ENCODE measurements around the gene SNCAIP. TPM values are rescaled to one million over a fixed set of nuclear protein-coding genes. Genes with fewer than 3 reads are reported as not detected.

The SNCAIP gene
- total and polyA plus RNA-seq, 2 experiments from 2014 or later = 6.1 to 11.9 TPM

DNA sequence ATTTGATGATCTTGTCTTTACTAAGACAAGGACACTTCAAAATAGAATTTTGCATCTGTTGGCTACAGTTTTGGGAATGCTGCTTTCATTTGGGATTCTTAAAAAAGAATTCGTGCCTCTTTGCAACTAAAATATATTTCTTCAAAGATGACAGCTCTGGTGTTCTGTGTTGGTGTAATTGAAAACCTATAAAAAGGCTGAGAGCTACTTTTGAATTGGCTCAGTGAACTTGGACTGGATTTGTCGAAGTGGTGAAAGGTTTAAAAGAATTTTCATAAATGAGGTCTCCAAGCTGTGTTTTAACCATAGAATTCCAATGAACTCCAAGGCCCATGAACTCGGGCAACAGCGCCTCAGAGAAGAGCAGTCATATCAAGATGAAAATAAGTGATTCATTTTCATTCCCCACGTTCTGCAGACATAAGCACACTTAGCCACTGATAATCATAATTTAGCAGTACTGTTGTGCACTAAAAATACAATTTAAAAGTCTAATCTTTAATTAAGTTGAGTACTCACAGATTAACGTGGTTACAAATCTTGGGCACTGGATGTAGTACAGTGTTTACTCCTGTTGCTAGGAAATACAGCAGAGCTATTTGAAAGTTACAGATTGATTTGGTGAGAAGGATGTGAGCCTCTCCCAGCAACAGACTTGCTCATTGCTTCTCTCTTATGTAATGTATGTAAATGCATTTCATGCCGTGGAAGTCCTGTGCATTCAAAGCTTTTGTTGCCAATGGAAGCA, 10.9 kb downstream of the SNCAIP start (continued):
- TF ChIP-seq, protein P1, sequence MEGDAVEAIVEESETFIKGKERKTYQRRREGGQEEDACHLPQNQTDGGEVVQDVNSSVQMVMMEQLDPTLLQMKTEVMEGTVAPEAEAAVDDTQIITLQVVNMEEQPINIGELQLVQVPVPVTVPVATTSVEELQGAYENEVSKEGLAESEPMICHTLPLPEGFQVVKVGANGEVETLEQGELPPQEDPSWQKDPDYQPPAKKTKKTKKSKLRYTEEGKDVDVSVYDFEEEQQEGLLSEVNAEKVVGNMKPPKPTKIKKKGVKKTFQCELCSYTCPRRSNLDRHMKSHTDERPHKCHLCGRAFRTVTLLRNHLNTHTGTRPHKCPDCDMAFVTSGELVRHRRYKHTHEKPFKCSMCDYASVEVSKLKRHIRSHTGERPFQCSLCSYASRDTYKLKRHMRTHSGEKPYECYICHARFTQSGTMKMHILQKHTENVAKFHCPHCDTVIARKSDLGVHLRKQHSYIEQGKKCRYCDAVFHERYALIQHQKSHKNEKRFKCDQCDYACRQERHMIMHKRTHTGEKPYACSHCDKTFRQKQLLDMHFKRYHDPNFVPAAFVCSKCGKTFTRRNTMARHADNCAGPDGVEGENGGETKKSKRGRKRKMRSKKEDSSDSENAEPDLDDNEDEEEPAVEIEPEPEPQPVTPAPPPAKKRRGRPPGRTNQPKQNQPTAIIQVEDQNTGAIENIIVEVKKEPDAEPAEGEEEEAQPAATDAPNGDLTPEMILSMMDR (conservative IDR thresholded peaks at IDR 0.05; ENCODE audit: low read depth in 2 of 2) = no peak
- TF ChIP-seq EZH2 (IDR thresholded peaks at IDR 0.05; ENCODE audit: low read depth, unreplicated experiment) (no peak), POLR2AphosphoS5 (IDR thresholded peaks at IDR 0.05; ENCODE audit: low read depth) (no peak), EZH2phosphoT487 (IDR thresholded peaks at IDR 0.05; ENCODE audit: unreplicated experiment) (no peak)
- TF ChIP-seq, protein P2, sequence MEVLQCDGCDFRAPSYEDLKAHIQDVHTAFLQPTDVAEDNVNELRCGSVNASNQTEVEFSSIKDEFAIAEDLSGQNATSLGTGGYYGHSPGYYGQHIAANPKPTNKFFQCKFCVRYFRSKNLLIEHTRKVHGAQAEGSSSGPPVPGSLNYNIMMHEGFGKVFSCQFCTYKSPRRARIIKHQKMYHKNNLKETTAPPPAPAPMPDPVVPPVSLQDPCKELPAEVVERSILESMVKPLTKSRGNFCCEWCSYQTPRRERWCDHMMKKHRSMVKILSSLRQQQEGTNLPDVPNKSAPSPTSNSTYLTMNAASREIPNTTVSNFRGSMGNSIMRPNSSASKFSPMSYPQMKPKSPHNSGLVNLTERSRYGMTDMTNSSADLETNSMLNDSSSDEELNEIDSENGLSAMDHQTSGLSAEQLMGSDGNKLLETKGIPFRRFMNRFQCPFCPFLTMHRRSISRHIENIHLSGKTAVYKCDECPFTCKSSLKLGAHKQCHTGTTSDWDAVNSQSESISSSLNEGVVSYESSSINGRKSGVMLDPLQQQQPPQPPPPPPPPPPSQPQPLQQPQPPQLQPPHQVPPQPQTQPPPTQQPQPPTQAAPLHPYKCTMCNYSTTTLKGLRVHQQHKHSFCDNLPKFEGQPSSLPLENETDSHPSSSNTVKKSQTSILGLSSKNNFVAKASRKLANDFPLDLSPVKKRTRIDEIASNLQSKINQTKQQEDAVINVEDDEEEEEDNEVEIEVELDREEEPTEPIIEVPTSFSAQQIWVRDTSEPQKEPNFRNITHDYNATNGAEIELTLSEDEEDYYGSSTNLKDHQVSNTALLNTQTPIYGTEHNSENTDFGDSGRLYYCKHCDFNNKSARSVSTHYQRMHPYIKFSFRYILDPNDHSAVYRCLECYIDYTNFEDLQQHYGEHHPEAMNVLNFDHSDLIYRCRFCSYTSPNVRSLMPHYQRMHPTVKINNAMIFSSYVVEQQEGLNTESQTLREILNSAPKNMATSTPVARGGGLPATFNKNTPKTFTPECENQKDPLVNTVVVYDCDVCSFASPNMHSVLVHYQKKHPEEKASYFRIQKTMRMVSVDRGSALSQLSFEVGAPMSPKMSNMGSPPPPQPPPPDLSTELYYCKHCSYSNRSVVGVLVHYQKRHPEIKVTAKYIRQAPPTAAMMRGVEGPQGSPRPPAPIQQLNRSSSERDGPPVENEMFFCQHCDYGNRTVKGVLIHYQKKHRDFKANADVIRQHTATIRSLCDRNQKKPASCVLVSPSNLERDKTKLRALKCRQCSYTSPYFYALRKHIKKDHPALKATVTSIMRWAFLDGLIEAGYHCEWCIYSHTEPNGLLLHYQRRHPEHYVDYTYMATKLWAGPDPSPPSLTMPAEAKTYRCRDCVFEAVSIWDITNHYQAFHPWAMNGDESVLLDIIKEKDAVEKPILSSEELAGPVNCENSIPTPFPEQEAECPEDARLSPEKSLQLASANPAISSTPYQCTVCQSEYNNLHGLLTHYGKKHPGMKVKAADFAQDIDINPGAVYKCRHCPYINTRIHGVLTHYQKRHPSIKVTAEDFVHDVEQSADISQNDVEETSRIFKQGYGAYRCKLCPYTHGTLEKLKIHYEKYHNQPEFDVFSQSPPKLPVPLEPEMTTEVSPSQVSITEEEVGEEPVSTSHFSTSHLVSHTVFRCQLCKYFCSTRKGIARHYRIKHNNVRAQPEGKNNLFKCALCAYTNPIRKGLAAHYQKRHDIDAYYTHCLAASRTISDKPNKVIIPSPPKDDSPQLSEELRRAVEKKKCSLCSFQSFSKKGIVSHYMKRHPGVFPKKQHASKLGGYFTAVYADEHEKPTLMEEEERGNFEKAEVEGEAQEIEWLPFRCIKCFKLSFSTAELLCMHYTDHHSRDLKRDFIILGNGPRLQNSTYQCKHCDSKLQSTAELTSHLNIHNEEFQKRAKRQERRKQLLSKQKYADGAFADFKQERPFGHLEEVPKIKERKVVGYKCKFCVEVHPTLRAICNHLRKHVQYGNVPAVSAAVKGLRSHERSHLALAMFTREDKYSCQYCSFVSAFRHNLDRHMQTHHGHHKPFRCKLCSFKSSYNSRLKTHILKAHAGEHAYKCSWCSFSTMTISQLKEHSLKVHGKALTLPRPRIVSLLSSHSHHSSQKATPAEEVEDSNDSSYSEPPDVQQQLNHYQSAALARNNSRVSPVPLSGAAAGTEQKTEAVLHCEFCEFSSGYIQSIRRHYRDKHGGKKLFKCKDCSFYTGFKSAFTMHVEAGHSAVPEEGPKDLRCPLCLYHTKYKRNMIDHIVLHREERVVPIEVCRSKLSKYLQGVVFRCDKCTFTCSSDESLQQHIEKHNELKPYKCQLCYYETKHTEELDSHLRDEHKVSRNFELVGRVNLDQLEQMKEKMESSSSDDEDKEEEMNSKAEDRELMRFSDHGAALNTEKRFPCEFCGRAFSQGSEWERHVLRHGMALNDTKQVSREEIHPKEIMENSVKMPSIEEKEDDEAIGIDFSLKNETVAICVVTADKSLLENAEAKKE (CRISPR knock-in tag; IDR thresholded peaks at IDR 0.05) = no peak

DNA sequence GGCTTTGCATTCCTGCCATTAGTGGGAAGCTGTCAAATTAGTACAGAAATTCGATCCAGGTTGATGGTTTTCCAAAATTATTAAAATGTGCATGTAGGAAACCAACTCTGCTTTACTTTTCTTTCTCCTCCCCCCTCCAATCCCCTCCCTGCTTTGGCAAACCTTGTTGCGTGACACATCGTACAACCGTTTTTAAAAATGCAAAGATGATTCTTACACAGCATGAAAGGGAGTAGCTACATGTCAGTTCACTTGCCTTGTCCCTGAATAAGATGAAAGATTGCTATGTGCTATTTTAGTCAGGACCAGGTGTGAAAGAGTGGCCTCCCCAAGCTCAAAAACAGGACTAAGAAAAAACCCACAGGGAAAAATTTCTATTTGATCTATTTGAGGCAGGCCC, 11.7 kb downstream of the SNCAIP start:
- H3K4me2 ChIP-seq = no peak overlapping the region
- Mint-ChIP-seq H3K4me1 (peaks cover 7% of the 10 kb centered on the region; the same call in 2 of the 3 replicates), H3K4me3 (no peak overlapping the region), H3K36me3 (ENCODE audit: low read depth) (no peaks in the 10 kb centered on the region), H3K27ac (no peak overlapping the region), H3K9me3 (no peaks in the 10 kb centered on the region), H3K27me3 (ENCODE audit: insufficient read depth, low read depth, poor library complexity) (no peaks in the 10 kb centered on the region)
- DNase-seq (ENCODE audit: low spot score) (no peak), ATAC-seq (no peak)
- H2AFZ ChIP-seq = no peak overlapping the region
- H3K79me2 ChIP-seq (replicated peaks; ENCODE audit: insufficient read depth) = no peaks in the 10 kb centered on the region
- no peaks in the 10 kb centered on the region for H3K9me2 ChIP-seq (ENCODE audit: insufficient read depth)
- H3K4me1 ChIP-seq (ENCODE audit: insufficient read depth) = peaks cover 6% of the 10 kb centered on the region; the same call in 1 of the 2 replicates
- H3K27ac ChIP-seq (ENCODE audit: low read depth) = no peak overlapping the region
- H3F3A ChIP-seq (replicated peaks; ENCODE audit: low read depth) = no peaks in the 10 kb centered on the region
- H3K27me3 ChIP-seq (ENCODE audit: insufficient read depth) = no peaks in the 10 kb centered on the region
- H4K20me1 ChIP-seq (replicated peaks; ENCODE audit: insufficient read depth) = no peaks in the 10 kb centered on the region
- no peak overlapping the region for H3K4me3 ChIP-seq
- no peaks in the 10 kb centered on the region for H3K36me3 ChIP-seq (ENCODE audit: insufficient read depth)
- no peak for TF ChIP-seq NANOG (IDR thresholded peaks at IDR 0.05; ENCODE audit: borderline replicate concordance)
- TF ChIP-seq, protein P3, sequence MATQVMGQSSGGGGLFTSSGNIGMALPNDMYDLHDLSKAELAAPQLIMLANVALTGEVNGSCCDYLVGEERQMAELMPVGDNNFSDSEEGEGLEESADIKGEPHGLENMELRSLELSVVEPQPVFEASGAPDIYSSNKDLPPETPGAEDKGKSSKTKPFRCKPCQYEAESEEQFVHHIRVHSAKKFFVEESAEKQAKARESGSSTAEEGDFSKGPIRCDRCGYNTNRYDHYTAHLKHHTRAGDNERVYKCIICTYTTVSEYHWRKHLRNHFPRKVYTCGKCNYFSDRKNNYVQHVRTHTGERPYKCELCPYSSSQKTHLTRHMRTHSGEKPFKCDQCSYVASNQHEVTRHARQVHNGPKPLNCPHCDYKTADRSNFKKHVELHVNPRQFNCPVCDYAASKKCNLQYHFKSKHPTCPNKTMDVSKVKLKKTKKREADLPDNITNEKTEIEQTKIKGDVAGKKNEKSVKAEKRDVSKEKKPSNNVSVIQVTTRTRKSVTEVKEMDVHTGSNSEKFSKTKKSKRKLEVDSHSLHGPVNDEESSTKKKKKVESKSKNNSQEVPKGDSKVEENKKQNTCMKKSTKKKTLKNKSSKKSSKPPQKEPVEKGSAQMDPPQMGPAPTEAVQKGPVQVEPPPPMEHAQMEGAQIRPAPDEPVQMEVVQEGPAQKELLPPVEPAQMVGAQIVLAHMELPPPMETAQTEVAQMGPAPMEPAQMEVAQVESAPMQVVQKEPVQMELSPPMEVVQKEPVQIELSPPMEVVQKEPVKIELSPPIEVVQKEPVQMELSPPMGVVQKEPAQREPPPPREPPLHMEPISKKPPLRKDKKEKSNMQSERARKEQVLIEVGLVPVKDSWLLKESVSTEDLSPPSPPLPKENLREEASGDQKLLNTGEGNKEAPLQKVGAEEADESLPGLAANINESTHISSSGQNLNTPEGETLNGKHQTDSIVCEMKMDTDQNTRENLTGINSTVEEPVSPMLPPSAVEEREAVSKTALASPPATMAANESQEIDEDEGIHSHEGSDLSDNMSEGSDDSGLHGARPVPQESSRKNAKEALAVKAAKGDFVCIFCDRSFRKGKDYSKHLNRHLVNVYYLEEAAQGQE (IDR thresholded peaks at IDR 0.05; ENCODE audit: unreplicated experiment) = no peak

Data from GM23338 (cell line).